HEK293 (cell line): Measurements from ENCODE around the gene PIPOX.

Experiments
- CTCF ChIA-PET: fragments of 350-600 bp; formaldehyde crosslinking; extraction: SDS; loops from one replicate; lab custom pipeline; 2021; ENCODE audit warnings: antibody characterized with exemption; lab: Yijun Ruan, JAX
- POLR2A ChIA-PET: fragments of 300-600 bp; formaldehyde crosslinking; extraction: SDS; loops from one replicate; lab custom pipeline; 2020; ENCODE audit warnings: antibody characterized with exemption, inconsistent platforms; lab: Yijun Ruan, JAX
- H3K27ac ChIP-seq: fragments of 200-500 bp; sonication (Bioruptor generic); 2 replicates; pipeline ENCODE4 v1.5.1; 2014; ENCODE audit warnings: low read depth, low read length, control low read depth, inconsistent platforms; ENCODE audit errors: extremely low read depth
- H3K36me3 ChIP-seq, 2 experiments: fragments of 200-500 bp in 1 of 2; sonication (Bioruptor generic) in 1 of 2; 1 replicate in 1 of 2; 2 replicates in 1 of 2; pipeline ENCODE4 v1.5.1; 2014 to 2017; ENCODE audit warnings: inconsistent platforms in 2 of 2, low read length in 2 of 2; ENCODE audit not compliant: control insufficient read depth in 2 of 2, insufficient read depth in 1 of 2
- H3K4me1 ChIP-seq: fragments of 200-500 bp; sonication (Bioruptor generic); 2 replicates; pipeline ENCODE4 v1.5.1; 2014; ENCODE audit warnings: mild to moderate bottlenecking, low read length, inconsistent platforms; ENCODE audit not compliant: control insufficient read depth, insufficient read depth
- H3K4me3 ChIP-seq: 2 replicates; pipeline ENCODE4 v1.5.1; 2011; ENCODE audit warnings: low read depth, mild to moderate bottlenecking, control low read depth, low read length, moderate library complexity
- H3K9me3 ChIP-seq: fragments of 200-500 bp; sonication (Bioruptor generic); 2 replicates; pipeline ENCODE4 v1.5.1; 2014; ENCODE audit warnings: low read depth, low read length, inconsistent platforms; ENCODE audit not compliant: control insufficient read depth, insufficient read depth
- BCL11A ChIP-seq: fragments of 450-650 bp; formaldehyde crosslinking; IDR thresholded peaks from 2 replicates; pipeline ENCODE4 v1.5.1; 2016; ENCODE audit warnings: low read depth, missing biosample characterization, missing genetic modification characterization
- KLF16 ChIP-seq: fragments of 450-650 bp; formaldehyde crosslinking; IDR thresholded peaks from 2 replicates; pipeline ENCODE4 v1.5.1; 2017; ENCODE audit warnings: missing biosample characterization, missing genetic modification characterization
- OVOL3 ChIP-seq: fragments of 450-650 bp; formaldehyde crosslinking; IDR thresholded peaks from 2 replicates; pipeline ENCODE4 v1.5.1; 2016; ENCODE audit warnings: missing biosample characterization, missing genetic modification characterization
- SETDB1 ChIP-seq: IDR thresholded peaks from one replicate; pipeline ENCODE4 v1.6.1; 2017; ENCODE audit warnings: mild to moderate bottlenecking, low read length, moderate library complexity, mixed read lengths; ENCODE audit not compliant: insufficient read length
- YY2 ChIP-seq: fragments of 450-650 bp; formaldehyde crosslinking; IDR thresholded peaks from 2 replicates; pipeline ENCODE4 v1.5.1; 2016; ENCODE audit warnings: missing biosample characterization, missing genetic modification characterization
- ZBTB11 ChIP-seq: fragments of 450-650 bp; formaldehyde crosslinking; conservative IDR thresholded peaks from 2 replicates; pipeline ENCODE4 v1.5.1; 2016; ENCODE audit warnings: low read depth, missing biosample characterization, missing genetic modification characterization
- ZBTB21 ChIP-seq: fragments of 450-650 bp; formaldehyde crosslinking; IDR thresholded peaks from 2 replicates; pipeline ENCODE4 v1.5.1; 2017; ENCODE audit warnings: missing biosample characterization, missing genetic modification characterization
- ZNF138 ChIP-seq: fragments of 450-650 bp; formaldehyde crosslinking; IDR thresholded peaks from 2 replicates; pipeline ENCODE4 v1.5.1; 2016; ENCODE audit warnings: missing biosample characterization, missing genetic modification characterization, borderline replicate concordance
- ZNF155 ChIP-seq: fragments of 450-650 bp; formaldehyde crosslinking; IDR thresholded peaks from 2 replicates; pipeline ENCODE4 v1.5.1; 2016; ENCODE audit warnings: missing biosample characterization, missing genetic modification characterization
- ZNF157 ChIP-seq: fragments of 450-650 bp; formaldehyde crosslinking; IDR thresholded peaks from 2 replicates; pipeline ENCODE4 v1.5.1; 2016; ENCODE audit warnings: missing biosample characterization, missing genetic modification characterization
- ZNF221 ChIP-seq: fragments of 450-650 bp; formaldehyde crosslinking; IDR thresholded peaks from 2 replicates; pipeline ENCODE4 v1.5.1; 2017; ENCODE audit warnings: missing biosample characterization, missing genetic modification characterization, borderline replicate concordance
- ZNF530 ChIP-seq: fragments of 450-650 bp; formaldehyde crosslinking; IDR thresholded peaks from 2 replicates; pipeline ENCODE4 v1.5.1; 2016; ENCODE audit warnings: low read depth, missing biosample characterization, missing genetic modification characterization
- ZNF558 ChIP-seq: fragments of 450-650 bp; formaldehyde crosslinking; IDR thresholded peaks from 2 replicates; pipeline ENCODE4 v1.5.1; 2016; ENCODE audit warnings: missing biosample characterization, missing genetic modification characterization
- ZNF571 ChIP-seq: fragments of 450-650 bp; formaldehyde crosslinking; IDR thresholded peaks from 2 replicates; pipeline ENCODE4 v1.5.0; 2017; ENCODE audit warnings: missing biosample characterization, missing genetic modification characterization
- ZNF610 ChIP-seq: fragments of 450-650 bp; formaldehyde crosslinking; IDR thresholded peaks from 2 replicates; pipeline ENCODE4 v1.5.1; 2016; ENCODE audit warnings: missing biosample characterization, missing genetic modification characterization, borderline replicate concordance
- ZNF623 ChIP-seq: fragments of 450-650 bp; formaldehyde crosslinking; IDR thresholded peaks from 2 replicates; pipeline ENCODE4 v1.5.1; 2016; ENCODE audit warnings: missing biosample characterization, missing genetic modification characterization
- ZNF626 ChIP-seq: fragments of 450-650 bp; sonication (Bioruptor Pico); formaldehyde crosslinking; IDR thresholded peaks from 2 replicates; pipeline ENCODE4 v1.5.1; 2018; ENCODE audit warnings: missing biosample characterization, missing genetic modification characterization, inconsistent platforms
- ZNF664 ChIP-seq: fragments of 450-650 bp; formaldehyde crosslinking; IDR thresholded peaks from 2 replicates; pipeline ENCODE4 v1.5.1; 2016; ENCODE audit warnings: missing biosample characterization, missing genetic modification characterization
- ZNF768 ChIP-seq: fragments of 450-650 bp; formaldehyde crosslinking; IDR thresholded peaks from 2 replicates; pipeline ENCODE4 v1.5.1; 2018; ENCODE audit warnings: missing biosample characterization, mild to moderate bottlenecking, missing genetic modification characterization
- TF ChIP-seq, protein P1 (sequence below): fragments of 450-650 bp; formaldehyde crosslinking; IDR thresholded peaks from 2 replicates; pipeline ENCODE4 v1.5.1; 2016; ENCODE audit warnings: missing biosample characterization, missing genetic modification characterization

PIPOX gene

DNA sequence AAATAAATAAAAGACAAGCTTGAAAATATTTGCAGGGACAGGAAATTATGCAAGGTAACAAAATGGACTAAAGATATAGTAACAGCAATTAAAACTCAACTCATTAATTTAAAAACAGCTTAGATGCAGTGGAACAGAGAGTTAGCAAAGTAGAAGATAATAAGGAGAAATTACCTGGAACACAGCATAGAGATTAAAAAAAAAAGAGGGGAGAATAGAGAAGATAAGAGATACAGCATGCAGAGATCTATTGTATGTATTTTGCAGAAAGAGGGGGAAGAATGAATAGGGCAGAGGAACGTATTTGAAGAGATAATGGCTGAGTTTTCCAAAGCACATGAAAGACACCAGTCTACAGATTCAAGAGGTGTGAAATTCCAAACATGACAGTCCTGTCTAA is 8.4 kb upstream of the PIPOX start:
- no peak overlapping the region for H3K4me3 ChIP-seq
- H3K4me1 ChIP-seq: no peaks in the 10 kb centered on the region
- H3K36me3 ChIP-seq: no peaks in the 10 kb centered on the region
- ChIA-PET POLR2A (no interaction called here), CTCF (interaction anchor here (0.7 to 3.2 kb wide), 5 partner anchors 9 to 82 kb away, joined by 3 to 14 read pairs (median 10); partner anchors contain the start of gene PIPOX)
- TF ChIP-seq ZNF626 (tag by site-specific recombination): no peak
- peak; percentile 100 for TF ChIP-seq ZNF558 (tag by site-specific recombination)
- TF ChIP-seq SETDB1: peak; percentile 58
- no peak for TF ChIP-seq BCL11A (tag by site-specific recombination)
- no peak for TF ChIP-seq ZNF571 (tag by site-specific recombination)
- TF ChIP-seq ZNF768 (tag by site-specific recombination): no peak
- TF ChIP-seq ZNF664 (tag by site-specific recombination): peak; percentile 92
- no peak for TF ChIP-seq ZNF138
- TF ChIP-seq, protein P1, sequence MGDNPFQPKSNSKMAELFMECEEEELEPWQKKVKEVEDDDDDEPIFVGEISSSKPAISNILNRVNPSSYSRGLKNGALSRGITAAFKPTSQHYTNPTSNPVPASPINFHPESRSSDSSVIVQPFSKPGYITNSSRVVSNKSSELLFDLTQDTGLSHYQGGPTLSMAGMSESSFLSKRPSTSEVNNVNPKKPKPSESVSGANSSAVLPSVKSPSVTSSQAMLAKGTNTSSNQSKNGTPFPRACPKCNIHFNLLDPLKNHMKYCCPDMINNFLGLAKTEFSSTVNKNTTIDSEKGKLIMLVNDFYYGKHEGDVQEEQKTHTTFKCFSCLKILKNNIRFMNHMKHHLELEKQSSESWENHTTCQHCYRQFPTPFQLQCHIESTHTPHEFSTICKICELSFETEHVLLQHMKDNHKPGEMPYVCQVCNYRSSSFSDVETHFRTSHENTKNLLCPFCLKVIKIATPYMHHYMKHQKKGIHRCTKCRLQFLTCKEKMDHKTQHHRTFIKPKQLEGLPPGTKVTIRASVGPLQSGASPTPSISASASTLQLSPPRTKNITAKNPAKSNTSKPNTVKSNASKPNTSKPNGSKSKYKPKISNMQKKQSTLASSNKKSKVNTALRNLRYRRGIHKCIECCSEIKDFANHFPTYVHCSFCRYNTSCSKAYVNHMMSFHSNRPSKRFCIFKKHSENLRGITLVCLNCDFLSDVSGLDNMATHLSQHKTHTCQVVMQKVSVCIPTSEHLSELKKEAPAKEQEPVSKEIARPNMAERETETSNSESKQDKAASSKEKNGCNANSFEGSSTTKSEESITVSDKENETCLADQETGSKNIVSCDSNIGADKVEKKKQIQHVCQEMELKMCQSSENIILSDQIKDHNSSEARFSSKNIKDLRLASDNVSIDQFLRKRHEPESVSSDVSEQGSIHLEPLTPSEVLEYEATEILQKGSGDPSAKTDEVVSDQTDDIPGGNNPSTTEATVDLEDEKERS (tag by site-specific recombination): peak; percentile 80; the same call in 1 of the 2 replicates
- peak; percentile 23; the same call in 1 of the 2 replicates for TF ChIP-seq ZNF610 (tag by site-specific recombination)
- TF ChIP-seq ZNF530 (tag by site-specific recombination): no peak
- no peak for TF ChIP-seq ZNF623 (tag by site-specific recombination)
- H3K27ac ChIP-seq: no peak overlapping the region
- H3K9me3 ChIP-seq: no peaks in the 10 kb centered on the region

DNA sequence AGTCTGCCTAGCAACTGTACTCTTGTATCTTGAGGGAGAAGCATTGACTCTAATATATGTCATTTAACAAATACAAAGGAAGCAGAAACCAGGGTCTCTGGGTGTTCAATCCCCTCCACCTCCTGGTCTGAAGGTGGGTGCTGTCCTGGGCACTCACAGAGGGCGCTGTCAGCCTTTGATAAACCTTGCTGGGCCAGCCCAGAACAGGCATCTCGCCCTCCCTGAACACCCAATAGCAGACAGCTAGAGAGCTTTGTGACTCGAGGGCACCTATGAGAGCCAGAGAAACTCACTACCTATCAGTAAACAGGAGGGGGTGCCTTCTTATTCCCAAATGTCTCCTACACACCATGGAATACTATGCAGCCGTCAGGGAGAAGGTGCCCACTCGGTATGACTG is 6.4 kb upstream of the PIPOX start:
- Histone ChIP-seq H3K36me3 (no peaks in the 10 kb centered on the region), H3K9me3 (no peaks in the 10 kb centered on the region), H3K27ac (no peak overlapping the region), H3K4me3 (no peak overlapping the region), H3K4me1 (no peaks in the 10 kb centered on the region; the same call in 1 of the 2 replicates)
- TF ChIP-seq ZBTB11 (tag by site-specific recombination): no peak
- no peak for TF ChIP-seq YY2 (tag by site-specific recombination)
- no peak for TF ChIP-seq ZNF155 (tag by site-specific recombination)
- TF ChIP-seq KLF16 (tag by site-specific recombination): no peak
- no peak for TF ChIP-seq ZNF221 (tag by site-specific recombination)
- TF ChIP-seq ZNF157 (tag by site-specific recombination): no peak
- TF ChIP-seq ZBTB21 (tag by site-specific recombination): no peak
- no peak for TF ChIP-seq OVOL3
- no peak for TF ChIP-seq ZNF768 (tag by site-specific recombination)
- ChIA-PET CTCF (interaction anchor here (0.9 to 2.6 kb wide), 2 partner anchors 75 to 81 kb away, joined by 3 to 9 read pairs; no protein-coding TSS in a partner anchor), POLR2A (no interaction called here)
